H1 (cell line): ENCODE data around the gene KLHL5. TPM values are rescaled to one million over a fixed set of nuclear protein-coding genes. Genes with fewer than 3 reads are reported as not detected.

Source experiments
- CHD7 ChIP-seq: fragments of 300-600 bp; sonication (generic); IDR thresholded peaks from 2 replicates; pipeline ENCODE4 v1.7.1; 2012; ENCODE audit warnings: low read length, moderate library complexity, mild to moderate bottlenecking, inconsistent platforms; ENCODE audit not compliant: insufficient replicate concordance
- CREB1 ChIP-seq: IDR thresholded peaks from 2 replicates; pipeline ENCODE4 v1.6.1; 2012; ENCODE audit warnings: inconsistent platforms
- HDAC2 ChIP-seq, 2 experiments: fragments of 300-600 bp in 1 of 2; sonication (generic) in 1 of 2; IDR thresholded peaks; 2 replicates each; pipeline ENCODE4 v1.6.1; 2011 to 2012; ENCODE audit warnings: low read depth in 2 of 2, low read length in 2 of 2, mild to moderate bottlenecking in 2 of 2, moderate library complexity in 2 of 2, borderline replicate concordance in 1 of 2, inconsistent platforms in 1 of 2
- JUN ChIP-seq: IDR thresholded peaks from 2 replicates; pipeline ENCODE4 v1.6.1; 2011; ENCODE audit warnings: low read depth, mild to moderate bottlenecking, improper control_type of control experiment, low read length
- SIN3A ChIP-seq, 2 experiments: IDR thresholded peaks in 1 of 2; conservative IDR thresholded peaks in 1 of 2; 2 replicates each; pipeline ENCODE4 v1.6.1; 2011 to 2012; ENCODE audit warnings: low read length in 2 of 2, improper control_type of control experiment in 1 of 2, low read depth in 1 of 2, mild to moderate bottlenecking in 1 of 2
- USF2 ChIP-seq: IDR thresholded peaks from 2 replicates; pipeline ENCODE4 v1.6.1; 2011; ENCODE audit warnings: low read length, improper control_type of control experiment
- ZNF274 ChIP-seq: IDR thresholded peaks from 2 replicates; pipeline ENCODE4 v1.7.0; 2012; ENCODE audit warnings: low read length, borderline replicate concordance; ENCODE audit errors: extremely low read depth
- polyA plus RNA-seq, 7 experiments: library from polyadenylated mRNA; depleted of rRNA in 3 of 7; stranded (reverse) in 5 of 7; unstranded in 2 of 7; fragments of >200 nt in 5 of 7; fragments of 200-250 nt in 2 of 7; gene quantifications; 1 replicate in 5 of 7; 2 replicates in 1 of 7; 4 replicates in 1 of 7; pipeline versions ENCODE4 v1.2.1 to v1.2.3, GENCODE V29; 2011 to 2013; ENCODE audit warnings: missing spikeins in 2 of 7, mixed read lengths in 2 of 7
- total RNA-seq: library from RNA; stranded (reverse); fragmentation: NEBNext Ultra II Directional; extraction: Animal tissue kit (Norgen Biotek cat#: 25700); gene quantifications from 2 replicates; pipeline ENCODE4 v1.2.1, GENCODE V29; 2021

Gene KLHL5
- total and polyA plus RNA-seq, 2 of the 8 experiments (the other 6 are each of a cell fraction or from before 2014, with no cell fraction given): 13.0 to 23.6 TPM

GRCh38 chr4:39062094-39062769 lies at the start of gene KLHL5 (continued):
- no peak for TF ChIP-seq USF2
- no peak for TF ChIP-seq JUN
- TF ChIP-seq CREB1: no peak
- TF ChIP-seq SIN3A (conservative IDR thresholded peaks at IDR 0.05 in 1 of 2, IDR thresholded peaks at IDR 0.05 in 1 of 2; ENCODE audit: low read depth in 1 of 2, low read length in 2 of 2): peak in 1 of 2 experiments; percentile 83; a peak in 2 of 4 replicates
- TF ChIP-seq CHD7: peak; percentile 70
- TF ChIP-seq ZNF274: no peak
- TF ChIP-seq HDAC2 (IDR thresholded peaks at IDR 0.05; ENCODE audit: borderline replicate concordance in 1 of 2, low read depth in 2 of 2, low read length in 2 of 2): peak in 1 of 2 experiments; percentile 68; a peak in 1 of 4 replicates
- TF ChIP-seq, all 59 proteins: peak for 4
